ENCODE data around the gene GID8. TPM values are rescaled to one million over a fixed set of nuclear protein-coding genes. Genes with fewer than 3 reads are reported as not detected.

GID8 gene
- total RNA-seq, 1 donor from 2014 or later: 31.5 TPM

- no peak for DNase-seq (ENCODE audit: low spot score)
Measured at GRCh38 chr20:62984666-62985443, 46.9 kb downstream of the GID8 start.

GRCh38 chr20:62985444-62985778, 47.5 kb downstream of the GID8 start:
- no peak for DNase-seq (ENCODE audit: low spot score)

- DNase-seq (ENCODE audit: low spot score): no peak
Measured at GRCh38 chr20:62986257-62986800, 48.4 kb downstream of the GID8 start.

GRCh38 chr20:62987114-62987513, 49.2 kb downstream of the GID8 start:
- no peak for DNase-seq (ENCODE audit: low spot score)

GRCh38 chr20:62989201-62989601, 51.3 kb downstream of the GID8 start:
- DNase-seq (ENCODE audit: low spot score): no peak

- DNase-seq (ENCODE audit: low spot score): no peak
Measured at GRCh38 chr20:62990306-62990825, 52.4 kb downstream of the GID8 start.

- no peak for DNase-seq (ENCODE audit: low spot score)
Measured at GRCh38 chr20:62991196-62991807, 53.4 kb downstream of the GID8 start.

- no peak for DNase-seq (ENCODE audit: low spot score)
Measured at GRCh38 chr20:62991863-62992262, 53.9 kb downstream of the GID8 start.

GRCh38 chr20:62993856-62994494, 56.0 kb downstream of the GID8 start:
- no peak for DNase-seq (ENCODE audit: low spot score)

- no peak for DNase-seq (ENCODE audit: low spot score)
Measured at GRCh38 chr20:62994869-62995281, 56.9 kb downstream of the GID8 start.

GRCh38 chr20:62995481-62995880, 57.5 kb downstream of the GID8 start:
- no peak for DNase-seq (ENCODE audit: low spot score)

- DNase-seq (ENCODE audit: low spot score): no peak
Measured at GRCh38 chr20:62995898-62996595, 58.1 kb downstream of the GID8 start.

- no peak for DNase-seq (ENCODE audit: low spot score)
Measured at GRCh38 chr20:62996596-62996982, 58.6 kb downstream of the GID8 start.

- no peak for DNase-seq (ENCODE audit: low spot score)
Measured at GRCh38 chr20:62997417-62998035, 59.6 kb downstream of the GID8 start.

Other genes starting within 250 kb of the GID8 start
- gene NTSR1, start 229.3 kb upstream of the GID8 start, total RNA-seq (ENCODE audit: insufficient read depth, low replicate concordance): 1.4 TPM
- 6.3 TPM for gene MRGBP, start 141.7 kb upstream of the GID8 start, total RNA-seq (ENCODE audit: insufficient read depth, low replicate concordance)
- 13.7 TPM for gene OGFR, start 133.3 kb upstream of the GID8 start, total RNA-seq (ENCODE audit: insufficient read depth, low replicate concordance)
- 37.1 TPM for gene COL9A3, start 121.1 kb upstream of the GID8 start, total RNA-seq (ENCODE audit: insufficient read depth, low replicate concordance)
- gene TCFL5, start 76.3 kb upstream of the GID8 start, total RNA-seq (ENCODE audit: insufficient read depth, low replicate concordance): 21.9 TPM
- 46.9 TPM for gene DIDO1, start 11.6 kb upstream of the GID8 start, total RNA-seq (ENCODE audit: insufficient read depth, low replicate concordance)
- 11.1 TPM for gene SLC17A9, start 14.6 kb downstream of the GID8 start, total RNA-seq (ENCODE audit: insufficient read depth, low replicate concordance)
- gene BHLHE23, start 68.8 kb downstream of the GID8 start, total RNA-seq (ENCODE audit: insufficient read depth, low replicate concordance): 2.6 TPM